ENCODE results near the gene RAC3.

DNA sequence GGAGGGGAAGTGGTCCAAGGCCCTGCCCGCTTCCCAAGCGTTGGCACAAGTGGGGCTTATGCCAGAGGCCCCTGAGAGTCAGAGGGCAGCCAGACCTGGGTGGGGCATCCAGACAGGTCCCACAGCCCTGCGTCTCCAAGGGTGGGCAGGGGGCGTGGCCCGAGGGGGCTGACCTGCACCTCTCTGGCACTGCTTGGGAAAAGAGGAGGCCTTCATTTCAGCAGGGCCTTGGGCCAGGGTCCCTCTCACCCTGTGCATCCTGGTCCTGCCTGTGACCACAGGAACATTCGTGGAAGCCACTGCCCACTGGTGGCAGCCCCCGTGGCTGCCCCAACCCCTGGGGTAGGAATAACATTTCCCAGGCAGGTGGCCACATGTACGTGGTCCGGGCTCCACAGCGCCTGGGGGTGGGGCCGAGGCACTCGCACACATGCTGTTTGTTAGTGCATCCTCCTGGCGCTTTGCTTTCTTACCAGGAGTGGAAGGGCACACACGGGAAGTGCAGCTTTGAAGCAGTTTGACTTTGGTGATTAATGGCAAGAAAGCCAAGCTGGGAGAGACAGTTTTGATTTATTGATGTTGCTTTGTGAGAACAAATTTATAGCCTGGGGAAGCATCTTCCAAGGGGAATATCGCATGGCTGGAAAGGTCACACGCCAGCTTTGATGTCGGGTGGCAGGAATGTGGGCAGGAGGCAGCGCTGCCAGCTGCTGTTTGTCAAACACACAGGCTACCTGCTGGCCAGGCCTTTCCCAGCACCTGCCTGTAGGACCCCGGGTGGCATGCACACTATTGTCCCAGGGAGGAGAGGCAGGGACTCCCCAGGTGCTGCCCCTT is 13.1 kb upstream of the RAC3 start:
- TF ChIP-seq GATAD2B (IDR thresholded peaks at IDR 0.05; ENCODE audit: borderline replicate concordance) (no peak), ZNF76 (CRISPR knock-in tag; IDR thresholded peaks at IDR 0.05; ENCODE audit: borderline replicate concordance) (no peak), POLR2A (conservative IDR thresholded peaks at IDR 0.05) (peak; percentile 57; the same call in 1 of the 2 replicates), ZNF324 (CRISPR knock-in tag; IDR thresholded peaks at IDR 0.05) (no peak), TGIF2 (CRISPR knock-in tag; IDR thresholded peaks at IDR 0.05) (no peak), EP300 (IDR thresholded peaks at IDR 0.05; ENCODE audit: low read length) (no peak), DNMT1 (IDR thresholded peaks at IDR 0.05) (no peak)
- TF ChIP-seq, protein P1, sequence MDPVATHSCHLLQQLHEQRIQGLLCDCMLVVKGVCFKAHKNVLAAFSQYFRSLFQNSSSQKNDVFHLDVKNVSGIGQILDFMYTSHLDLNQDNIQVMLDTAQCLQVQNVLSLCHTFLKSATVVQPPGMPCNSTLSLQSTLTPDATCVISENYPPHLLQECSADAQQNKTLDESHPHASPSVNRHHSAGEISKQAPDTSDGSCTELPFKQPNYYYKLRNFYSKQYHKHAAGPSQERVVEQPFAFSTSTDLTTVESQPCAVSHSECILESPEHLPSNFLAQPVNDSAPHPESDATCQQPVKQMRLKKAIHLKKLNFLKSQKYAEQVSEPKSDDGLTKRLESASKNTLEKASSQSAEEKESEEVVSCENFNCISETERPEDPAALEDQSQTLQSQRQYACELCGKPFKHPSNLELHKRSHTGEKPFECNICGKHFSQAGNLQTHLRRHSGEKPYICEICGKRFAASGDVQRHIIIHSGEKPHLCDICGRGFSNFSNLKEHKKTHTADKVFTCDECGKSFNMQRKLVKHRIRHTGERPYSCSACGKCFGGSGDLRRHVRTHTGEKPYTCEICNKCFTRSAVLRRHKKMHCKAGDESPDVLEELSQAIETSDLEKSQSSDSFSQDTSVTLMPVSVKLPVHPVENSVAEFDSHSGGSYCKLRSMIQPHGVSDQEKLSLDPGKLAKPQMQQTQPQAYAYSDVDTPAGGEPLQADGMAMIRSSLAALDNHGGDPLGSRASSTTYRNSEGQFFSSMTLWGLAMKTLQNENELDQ (CRISPR knock-in tag; IDR thresholded peaks at IDR 0.05; ENCODE audit: borderline replicate concordance) = no peak

Data from K562 (cell line).